Hepatocyte (in vitro differentiated cells): Measurements from ENCODE around the gene RASD2. TPM values are rescaled to one million over a fixed set of nuclear protein-coding genes. Genes with fewer than 3 reads are reported as not detected.

Source experiments
- DNase-seq: peaks from one replicate; pipeline ENCODE4 v3.0.0-alpha.2; 2016; ENCODE audit warnings: low spot score
- H2AFZ ChIP-seq: fragments of 200-600 bp; sonication (generic); 2 replicates; pipeline ENCODE4 v1.6.0; 2016; ENCODE audit warnings: antibody characterized with exemption, mild to moderate bottlenecking
- H3K27ac ChIP-seq: fragments of 200-600 bp; sonication (generic); 2 replicates; pipeline ENCODE4 v1.5.1; 2016; ENCODE audit warnings: mild to moderate bottlenecking
- H3K27me3 ChIP-seq: fragments of 200-600 bp; sonication (generic); 2 replicates; pipeline ENCODE4 v1.6.1; 2016
- H3K36me3 ChIP-seq: fragments of 200-600 bp; sonication (generic); replicated peaks from 2 replicates; pipeline ENCODE4 v1.5.1; 2016; ENCODE audit warnings: low read depth; ENCODE audit not compliant: insufficient read depth
- H3K4me1 ChIP-seq: fragments of 200-600 bp; sonication (generic); 2 replicates; pipeline ENCODE4 v1.5.1; 2016; ENCODE audit warnings: mild to moderate bottlenecking, moderate library complexity; ENCODE audit not compliant: insufficient read depth
- H3K4me2 ChIP-seq: fragments of 200-600 bp; sonication (generic); 2 replicates; pipeline ENCODE4 v1.6.0; 2016
- H3K4me3 ChIP-seq: fragments of 200-600 bp; sonication (generic); 2 replicates; pipeline ENCODE4 v1.5.1; 2016; ENCODE audit warnings: mild to moderate bottlenecking
- H3K79me2 ChIP-seq: fragments of 200-600 bp; sonication (generic); 2 replicates; pipeline ENCODE4 v1.6.0; 2017; ENCODE audit warnings: mild to moderate bottlenecking
- H3K9me2 ChIP-seq: fragments of 200-600 bp; sonication (generic); replicated peaks from 2 replicates; pipeline ENCODE4 v1.6.0; 2017; ENCODE audit warnings: mild to moderate bottlenecking; ENCODE audit not compliant: insufficient read depth
- H3K9me3 ChIP-seq: fragments of 200-600 bp; sonication (generic); 2 replicates; pipeline ENCODE4 v1.5.1; 2016; ENCODE audit warnings: low read depth, mild to moderate bottlenecking
- H4K20me1 ChIP-seq: fragments of 200-600 bp; sonication (generic); 2 replicates; pipeline ENCODE4 v1.6.0; 2016; ENCODE audit warnings: mild to moderate bottlenecking; ENCODE audit not compliant: insufficient read depth, poor library complexity, severe bottlenecking
- EZH2 ChIP-seq: fragments of 200-600 bp; sonication (generic); IDR thresholded peaks from 2 replicates; pipeline ENCODE4 v1.6.1; 2016; ENCODE audit warnings: antibody characterized with exemption, mild to moderate bottlenecking, borderline replicate concordance
- EZH2phosphoT487 ChIP-seq: fragments of 200-600 bp; sonication (generic); IDR thresholded peaks from one replicate; pipeline ENCODE4 v1.6.1; 2018; ENCODE audit warnings: antibody characterized with exemption, mild to moderate bottlenecking, low read depth, moderate library complexity; ENCODE audit not compliant: unreplicated experiment, severe bottlenecking
- WGBS: methylation state at CpG from one replicate; pipeline ENCODE4 v1.1.6; 2016; ENCODE audit warnings: low lambda C conversion rate; ENCODE audit errors: missing lambda C conversion rate; 5-methylcytosine and 5-hydroxymethylcytosine counted together
- polyA plus RNA-seq: library from polyadenylated mRNA; unstranded; fragments of >200 nt; fragmentation: Nextera tagmentation; extraction: Ambion mirVana; gene quantifications from 2 replicates; pipeline ENCODE4 v1.2.1, GENCODE V29; 2016
- total RNA-seq: library from RNA; depleted of rRNA; stranded (reverse); fragments of >200 nt; gene quantifications from 2 replicates; pipeline ENCODE4 v1.2.3, GENCODE V29; 2014
- TF ChIP-seq, protein P1 (sequence below): fragments of 200-600 bp; sonication (generic); IDR thresholded peaks from 2 replicates; pipeline ENCODE4 v1.5.1; 2016; ENCODE audit warnings: antibody characterized with exemption, mild to moderate bottlenecking; ENCODE audit not compliant: poor library complexity

RASD2 gene
- total and polyA plus RNA-seq, 2 experiments from 2014 or later = 1.3 to 12.7 TPM

DNA sequence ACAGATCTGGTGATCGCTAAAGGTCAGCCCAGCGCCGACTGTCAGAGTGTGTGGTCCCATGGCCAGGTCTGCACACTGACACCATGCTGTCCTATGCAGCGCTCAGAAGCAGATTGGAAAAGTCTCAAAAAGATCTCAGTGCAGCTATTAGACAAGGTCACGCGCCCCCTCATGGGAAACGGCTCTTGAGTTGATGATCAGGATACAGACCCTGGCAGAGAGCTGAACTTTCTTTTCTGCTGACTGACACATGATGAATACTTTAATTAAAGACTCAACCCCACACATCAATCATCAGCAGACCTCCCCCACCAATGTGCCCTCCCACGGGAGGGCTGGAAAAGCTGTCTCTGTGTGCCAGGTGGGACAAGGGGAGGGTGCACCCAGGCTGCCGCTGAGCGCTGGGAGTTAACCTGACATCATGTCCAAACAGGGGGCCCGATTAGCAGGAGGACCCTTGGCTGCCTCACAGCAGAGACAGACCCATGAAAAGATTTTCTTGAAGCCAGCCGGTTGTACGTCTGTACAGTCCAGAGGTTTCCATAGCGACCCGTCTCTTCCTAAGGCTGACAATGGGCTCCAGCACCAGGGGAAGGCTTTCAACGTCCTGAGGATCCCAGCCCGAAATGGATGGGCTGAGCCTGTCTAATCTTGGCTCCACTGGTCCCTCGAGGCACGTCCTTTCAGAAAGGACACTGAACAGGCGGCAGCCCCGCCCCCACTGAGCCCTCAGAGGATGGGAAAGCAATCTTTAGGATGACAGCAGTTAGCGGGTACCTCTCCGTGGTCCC, 26.9 kb downstream of the RASD2 start:
- Histone ChIP-seq H3K4me2 (no peak overlapping the region), H3K4me3 (no peak overlapping the region), H3K36me3 (no peaks in the 10 kb centered on the region), H3K9me2 (no peaks in the 10 kb centered on the region), H4K20me1 (no peaks in the 10 kb centered on the region), H3K79me2 (no peaks in the 10 kb centered on the region), H3K27me3 (no peaks in the 10 kb centered on the region), H3K27ac (no peak overlapping the region), H3K4me1 (peaks cover 10% of the 10 kb centered on the region), H3K9me3 (no peaks in the 10 kb centered on the region), H2AFZ (no peak overlapping the region)
- TF ChIP-seq, protein P1, sequence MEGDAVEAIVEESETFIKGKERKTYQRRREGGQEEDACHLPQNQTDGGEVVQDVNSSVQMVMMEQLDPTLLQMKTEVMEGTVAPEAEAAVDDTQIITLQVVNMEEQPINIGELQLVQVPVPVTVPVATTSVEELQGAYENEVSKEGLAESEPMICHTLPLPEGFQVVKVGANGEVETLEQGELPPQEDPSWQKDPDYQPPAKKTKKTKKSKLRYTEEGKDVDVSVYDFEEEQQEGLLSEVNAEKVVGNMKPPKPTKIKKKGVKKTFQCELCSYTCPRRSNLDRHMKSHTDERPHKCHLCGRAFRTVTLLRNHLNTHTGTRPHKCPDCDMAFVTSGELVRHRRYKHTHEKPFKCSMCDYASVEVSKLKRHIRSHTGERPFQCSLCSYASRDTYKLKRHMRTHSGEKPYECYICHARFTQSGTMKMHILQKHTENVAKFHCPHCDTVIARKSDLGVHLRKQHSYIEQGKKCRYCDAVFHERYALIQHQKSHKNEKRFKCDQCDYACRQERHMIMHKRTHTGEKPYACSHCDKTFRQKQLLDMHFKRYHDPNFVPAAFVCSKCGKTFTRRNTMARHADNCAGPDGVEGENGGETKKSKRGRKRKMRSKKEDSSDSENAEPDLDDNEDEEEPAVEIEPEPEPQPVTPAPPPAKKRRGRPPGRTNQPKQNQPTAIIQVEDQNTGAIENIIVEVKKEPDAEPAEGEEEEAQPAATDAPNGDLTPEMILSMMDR = no peak
- TF ChIP-seq EZH2 (no peak), EZH2phosphoT487 (no peak)
- 73% methylated on average over 23 of the region's 23 CpGs for WGBS
- no peak for DNase-seq

DNA sequence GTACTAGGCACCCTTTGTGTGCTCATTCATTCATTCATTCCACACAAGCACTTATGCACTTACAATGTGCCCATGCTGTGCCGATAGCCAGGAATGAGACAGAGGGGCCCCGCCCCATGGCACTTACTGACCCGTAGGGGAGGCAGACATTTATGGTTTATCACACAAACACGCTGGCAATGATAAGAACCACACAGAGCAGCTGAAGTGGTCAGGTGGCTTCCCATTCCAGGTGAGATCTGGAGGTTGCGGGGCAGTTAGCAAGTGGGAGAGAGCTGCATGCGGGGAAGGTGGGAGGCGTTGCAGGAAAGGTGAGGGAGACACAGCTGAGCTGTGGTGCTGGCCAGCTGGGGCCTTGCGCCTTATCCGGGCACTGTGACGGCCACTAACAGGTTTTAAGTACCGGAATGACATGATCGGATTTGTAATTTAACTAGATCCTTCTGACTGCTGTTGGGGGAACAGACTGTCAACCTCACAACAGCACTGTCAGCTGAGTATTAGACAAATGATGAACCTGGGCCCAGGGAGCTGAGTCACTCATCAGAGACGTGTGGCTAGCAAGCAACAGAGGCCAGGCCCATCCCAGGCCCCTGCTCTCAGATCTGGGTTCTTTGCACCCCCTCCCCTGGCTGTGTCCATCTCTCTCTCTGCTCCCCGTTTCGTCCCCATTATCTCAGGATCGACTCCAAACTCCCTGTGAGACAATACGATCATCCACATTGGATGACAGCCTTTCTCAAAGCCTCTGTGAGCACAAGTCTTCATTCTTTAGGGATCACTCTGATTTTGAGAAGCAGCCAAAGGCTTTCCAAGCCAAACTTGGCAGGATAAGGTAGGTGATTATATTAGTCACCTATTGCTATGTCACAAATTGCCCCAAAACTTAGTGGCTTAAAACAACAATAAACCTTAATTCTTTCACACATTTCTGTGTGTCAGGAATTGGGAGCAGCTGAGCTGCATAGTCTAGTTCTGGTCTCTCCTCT, 28.4 kb downstream of the RASD2 start:
- WGBS = 68% methylated on average over 17 of the region's 17 CpGs
- no peak overlapping the region for H3K27ac ChIP-seq
- H2AFZ ChIP-seq = no peak overlapping the region
- peak; percentile 35 for DNase-seq
- H3K4me3 ChIP-seq = no peak overlapping the region
- no peaks in the 10 kb centered on the region for H4K20me1 ChIP-seq
- H3K4me2 ChIP-seq = no peak overlapping the region
- H3K27me3 ChIP-seq = no peaks in the 10 kb centered on the region
- TF ChIP-seq EZH2 (no peak), EZH2phosphoT487 (no peak)
- TF ChIP-seq, protein P1 = no peak
- no peaks in the 10 kb centered on the region for H3K36me3 ChIP-seq
- no peaks in the 10 kb centered on the region for H3K9me3 ChIP-seq
- no peaks in the 10 kb centered on the region for H3K79me2 ChIP-seq
- H3K9me2 ChIP-seq = no peaks in the 10 kb centered on the region
- peaks cover 10% of the 10 kb centered on the region for H3K4me1 ChIP-seq

DNA sequence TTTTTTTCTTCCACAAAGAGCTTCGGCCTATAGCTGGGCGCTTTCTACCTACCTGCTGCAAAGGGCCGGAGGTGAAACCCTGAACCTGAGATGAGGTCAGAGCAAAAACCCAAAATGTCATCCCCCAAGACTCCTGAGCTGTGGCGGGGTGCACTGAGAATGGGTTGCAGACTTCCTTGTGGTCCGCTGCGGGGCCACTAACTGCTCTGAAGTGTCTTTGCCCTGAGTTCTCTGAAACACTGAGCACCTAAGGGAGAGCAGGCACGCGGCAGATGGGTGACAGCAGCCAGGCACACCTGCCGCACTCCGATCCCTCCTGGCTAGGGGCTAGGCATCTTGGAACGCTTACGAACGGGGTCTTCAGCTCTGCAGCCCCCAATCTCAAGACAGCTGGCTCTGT, 29.3 kb downstream of the RASD2 start:
- no peaks in the 10 kb centered on the region for H4K20me1 ChIP-seq
- peaks cover 10% of the 10 kb centered on the region for H3K4me1 ChIP-seq
- no peak overlapping the region for H3K4me3 ChIP-seq
- no peaks in the 10 kb centered on the region for H3K79me2 ChIP-seq
- no peak overlapping the region for H3K4me2 ChIP-seq
- no peaks in the 10 kb centered on the region for H3K36me3 ChIP-seq
- no peak overlapping the region for H3K27ac ChIP-seq
- no peaks in the 10 kb centered on the region for H3K9me2 ChIP-seq
- H3K27me3 ChIP-seq = no peaks in the 10 kb centered on the region
- TF ChIP-seq, protein P1 = no peak
- no peak for TF ChIP-seq EZH2
- H3K9me3 ChIP-seq = no peaks in the 10 kb centered on the region
- no peak overlapping the region for H2AFZ ChIP-seq
- WGBS = 97% methylated on average over 13 of the region's 13 CpGs
- no peak for DNase-seq
